ENCODE measurements around the gene BACH2.

BACH2 gene

DNA sequence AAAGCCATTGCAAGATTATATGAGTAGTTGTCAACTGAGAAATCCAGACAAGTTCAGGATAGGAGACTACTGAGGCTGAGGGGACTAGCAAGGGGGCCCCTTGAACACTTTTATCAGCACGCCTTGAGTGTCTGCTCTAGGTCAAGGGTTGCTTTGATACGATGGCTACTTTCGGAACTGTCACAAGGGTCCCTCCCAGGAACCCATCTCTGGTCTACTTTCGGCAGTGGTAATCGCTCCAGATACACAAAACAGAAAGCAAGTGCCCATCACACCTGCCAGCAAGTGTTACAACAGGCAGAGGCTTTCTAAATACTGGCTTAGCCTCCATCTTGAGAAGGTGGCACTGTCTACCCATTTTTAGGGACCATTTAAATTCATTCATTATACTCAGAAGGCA lies 341.3 kb downstream of the BACH2 start:
- Histone ChIP-seq H3K27ac (ENCODE audit: low read depth, low read length, severe bottlenecking) (no peak overlapping the region), H3K36me3 (ENCODE audit: control insufficient read depth, insufficient read depth, low read length) (peaks cover 10% of the 10 kb centered on the region), H3K4me1 (ENCODE audit: control insufficient read depth, insufficient read depth, low read length, poor library complexity, severe bottlenecking) (no peaks in the 10 kb centered on the region), H3K4me3 (ENCODE audit: extremely low read depth, insufficient read depth, low read length, poor library complexity, severe bottlenecking) (no peak overlapping the region), H3K9me3 (ENCODE audit: control insufficient read depth, low read length) (no peaks in the 10 kb centered on the region)
- 75 to 79% methylated on average over 4 to 5 of the region's 5 CpGs for WGBS, 2 experiments (ENCODE audit: insufficient coverage in 2 of 2)

- no peaks in the 10 kb centered on the region for H3K4me1 ChIP-seq (ENCODE audit: control insufficient read depth, insufficient read depth, low read length, poor library complexity, severe bottlenecking)
- no peak overlapping the region for H3K27ac ChIP-seq (ENCODE audit: low read depth, low read length, severe bottlenecking)
- WGBS, 2 experiments (ENCODE audit: insufficient coverage in 2 of 2): 78 to 100% methylated on average over 1 of the region's 1 CpG
Measured at GRCh38 chr6:89954721-89955148, 341.9 kb downstream of the BACH2 start.

DNA sequence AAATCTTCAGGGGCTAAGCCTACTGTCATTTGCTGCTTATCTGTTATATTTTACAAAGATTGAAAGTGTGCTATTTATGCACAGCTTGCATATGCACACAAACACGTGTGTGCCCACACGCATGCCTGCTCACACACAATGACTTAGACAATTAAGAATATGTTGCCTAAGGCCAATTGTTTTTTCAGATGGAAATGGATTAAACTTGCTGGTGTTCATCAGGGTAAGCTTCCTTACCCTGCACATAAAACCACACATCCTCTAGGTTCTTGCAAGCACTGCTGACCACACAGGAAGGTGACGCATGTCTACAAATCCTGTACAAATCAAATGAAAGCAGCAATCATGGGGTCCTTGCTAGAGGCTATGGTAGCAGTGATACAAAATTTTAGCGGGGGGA lies 344.0 kb downstream of the BACH2 start:
- Histone ChIP-seq H3K9me3 (ENCODE audit: control insufficient read depth, low read length) (no peaks in the 10 kb centered on the region), H3K4me1 (ENCODE audit: control insufficient read depth, insufficient read depth, low read length, poor library complexity, severe bottlenecking) (no peaks in the 10 kb centered on the region), H3K4me3 (ENCODE audit: extremely low read depth, insufficient read depth, low read length, poor library complexity, severe bottlenecking) (no peak overlapping the region), H3K27ac (ENCODE audit: low read depth, low read length, severe bottlenecking) (no peak overlapping the region), H3K36me3 (ENCODE audit: control insufficient read depth, insufficient read depth, low read length) (peaks cover 15% of the 10 kb centered on the region)
- 100% methylated on average over 1 of the region's 4 CpGs for WGBS, 2 experiments (ENCODE audit: insufficient coverage in 2 of 2)

More at GRCh38 chr6:89954721-89955148, 341.9 kb downstream of the BACH2 start:
- Histone ChIP-seq H3K9me3 (ENCODE audit: control insufficient read depth, low read length) (no peaks in the 10 kb centered on the region), H3K36me3 (ENCODE audit: control insufficient read depth, insufficient read depth, low read length) (peaks cover 15% of the 10 kb centered on the region), H3K4me3 (ENCODE audit: extremely low read depth, insufficient read depth, low read length, poor library complexity, severe bottlenecking) (no peak overlapping the region)

DNA sequence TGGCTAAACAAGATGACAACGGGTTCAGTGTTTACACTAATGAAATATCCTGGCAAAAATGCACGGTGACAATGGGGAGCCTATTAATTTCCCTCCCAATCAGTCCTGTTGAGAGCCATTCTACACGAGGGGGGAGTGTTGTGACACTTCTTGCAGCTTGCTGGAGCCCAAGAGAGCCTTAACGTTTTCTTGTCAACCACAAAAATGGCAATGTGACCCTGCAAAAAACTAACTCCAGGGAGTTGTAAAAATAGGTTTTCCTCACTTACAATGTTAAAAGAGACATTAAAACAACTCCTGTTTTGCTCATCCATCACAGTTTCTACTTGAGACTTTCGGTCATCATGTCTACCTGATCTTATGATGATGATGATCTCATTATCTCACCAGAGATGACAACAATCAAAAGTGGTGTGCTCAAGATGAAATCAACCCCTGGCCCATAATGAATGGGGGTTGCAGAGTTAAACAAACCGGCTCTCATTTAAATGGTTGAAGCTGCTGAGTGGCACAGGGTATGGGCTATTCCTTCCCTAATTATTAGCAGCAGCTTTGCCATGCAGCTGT lies 344.5 kb downstream of the BACH2 start:
- peaks cover 15% of the 10 kb centered on the region for H3K36me3 ChIP-seq (ENCODE audit: control insufficient read depth, insufficient read depth, low read length)
- no peaks in the 10 kb centered on the region for H3K9me3 ChIP-seq (ENCODE audit: control insufficient read depth, low read length)
- H3K27ac ChIP-seq (ENCODE audit: low read depth, low read length, severe bottlenecking): peak overlapping the region; percentile 13
- H3K4me1 ChIP-seq (ENCODE audit: control insufficient read depth, insufficient read depth, low read length, poor library complexity, severe bottlenecking): no peaks in the 10 kb centered on the region
- H3K4me3 ChIP-seq (ENCODE audit: extremely low read depth, insufficient read depth, low read length, poor library complexity, severe bottlenecking): no peak overlapping the region
- WGBS, 2 experiments (ENCODE audit: insufficient coverage in 2 of 2): 90 to 92% methylated on average over 2 of the region's 6 CpGs

- Histone ChIP-seq H3K4me1 (ENCODE audit: control insufficient read depth, insufficient read depth, low read length, poor library complexity, severe bottlenecking) (no peaks in the 10 kb centered on the region), H3K27ac (ENCODE audit: low read depth, low read length, severe bottlenecking) (peak overlapping the region; percentile 13), H3K9me3 (ENCODE audit: control insufficient read depth, low read length) (no peaks in the 10 kb centered on the region), H3K36me3 (ENCODE audit: control insufficient read depth, insufficient read depth, low read length) (peaks cover 15% of the 10 kb centered on the region), H3K4me3 (ENCODE audit: extremely low read depth, insufficient read depth, low read length, poor library complexity, severe bottlenecking) (no peak overlapping the region)
- 87% methylated on average over 14 of the region's 15 CpGs for WGBS, 2 experiments (ENCODE audit: insufficient coverage in 2 of 2)
Measured at GRCh38 chr6:89951574-89952104, 345.0 kb downstream of the BACH2 start.

- Histone ChIP-seq H3K9me3 (ENCODE audit: control insufficient read depth, low read length) (no peaks in the 10 kb centered on the region), H3K27ac (ENCODE audit: low read depth, low read length, severe bottlenecking) (no peak overlapping the region), H3K36me3 (ENCODE audit: control insufficient read depth, insufficient read depth, low read length) (peaks cover 15% of the 10 kb centered on the region), H3K4me1 (ENCODE audit: control insufficient read depth, insufficient read depth, low read length, poor library complexity, severe bottlenecking) (no peaks in the 10 kb centered on the region), H3K4me3 (ENCODE audit: extremely low read depth, insufficient read depth, low read length, poor library complexity, severe bottlenecking) (no peak overlapping the region)
- 83 to 90% methylated on average over 7 to 10 of the region's 15 CpGs for WGBS, 2 experiments (ENCODE audit: insufficient coverage in 2 of 2)
Measured at GRCh38 chr6:89950879-89951391, 345.7 kb downstream of the BACH2 start.

GRCh38 chr6:89950446-89950845 lies 346.2 kb downstream of the BACH2 start:
- H3K36me3 ChIP-seq (ENCODE audit: control insufficient read depth, insufficient read depth, low read length): peaks cover 15% of the 10 kb centered on the region
- no peak overlapping the region for H3K4me3 ChIP-seq (ENCODE audit: extremely low read depth, insufficient read depth, low read length, poor library complexity, severe bottlenecking)
- H3K4me1 ChIP-seq (ENCODE audit: control insufficient read depth, insufficient read depth, low read length, poor library complexity, severe bottlenecking): no peaks in the 10 kb centered on the region
- 95 to 96% methylated on average over 15 of the region's 17 CpGs for WGBS, 2 experiments (ENCODE audit: insufficient coverage in 2 of 2)
- H3K27ac ChIP-seq (ENCODE audit: low read depth, low read length, severe bottlenecking): no peak overlapping the region
- no peaks in the 10 kb centered on the region for H3K9me3 ChIP-seq (ENCODE audit: control insufficient read depth, low read length)

- Histone ChIP-seq H3K9me3 (ENCODE audit: control insufficient read depth, low read length) (no peaks in the 10 kb centered on the region), H3K4me3 (ENCODE audit: extremely low read depth, insufficient read depth, low read length, poor library complexity, severe bottlenecking) (no peak overlapping the region), H3K4me1 (ENCODE audit: control insufficient read depth, insufficient read depth, low read length, poor library complexity, severe bottlenecking) (no peaks in the 10 kb centered on the region), H3K27ac (ENCODE audit: low read depth, low read length, severe bottlenecking) (no peak overlapping the region), H3K36me3 (ENCODE audit: control insufficient read depth, insufficient read depth, low read length) (peaks cover 15% of the 10 kb centered on the region)
- WGBS, 2 experiments (ENCODE audit: insufficient coverage in 2 of 2): 91 to 95% methylated on average over 4 to 5 of the region's 5 CpGs
Measured at GRCh38 chr6:89948876-89949275, 347.8 kb downstream of the BACH2 start.

GRCh38 chr6:89944826-89945407 lies 351.7 kb downstream of the BACH2 start:
- Histone ChIP-seq H3K36me3 (ENCODE audit: control insufficient read depth, insufficient read depth, low read length) (peaks cover 1% of the 10 kb centered on the region), H3K4me3 (ENCODE audit: extremely low read depth, insufficient read depth, low read length, poor library complexity, severe bottlenecking) (no peak overlapping the region), H3K9me3 (ENCODE audit: control insufficient read depth, low read length) (no peaks in the 10 kb centered on the region), H3K4me1 (ENCODE audit: control insufficient read depth, insufficient read depth, low read length, poor library complexity, severe bottlenecking) (no peaks in the 10 kb centered on the region), H3K27ac (ENCODE audit: low read depth, low read length, severe bottlenecking) (no peak overlapping the region)
- WGBS, 2 experiments (ENCODE audit: insufficient coverage in 2 of 2): 80 to 89% methylated on average over 1 of the region's 1 CpG

DNA sequence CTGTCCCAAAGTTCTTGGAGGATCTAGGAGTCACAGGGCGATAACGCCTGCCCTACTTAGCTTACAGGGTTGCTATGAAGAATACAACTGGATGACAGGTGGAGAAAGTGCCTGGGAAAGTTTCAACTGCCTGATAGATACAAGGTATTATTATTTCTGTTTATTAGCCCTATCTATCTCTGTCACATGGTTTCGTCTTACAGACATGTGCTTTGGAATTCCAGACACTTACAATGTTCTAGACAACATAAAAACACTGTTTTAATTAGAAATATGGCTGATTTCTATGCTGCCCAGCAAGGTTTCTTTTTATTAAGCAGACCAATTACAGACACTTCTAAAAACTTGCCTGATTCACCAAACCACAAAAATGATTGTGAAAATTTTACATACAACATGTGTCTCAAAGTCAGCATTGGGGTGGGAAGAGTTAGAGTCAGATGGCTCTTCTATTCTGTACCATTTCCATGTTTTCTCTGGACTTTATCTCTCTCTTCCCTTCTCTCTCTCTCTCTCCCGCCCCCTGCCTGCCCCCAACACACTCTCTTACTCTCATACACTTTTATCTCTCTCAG lies 352.4 kb downstream of the BACH2 start:
- 67 to 70% methylated on average over 1 of the region's 4 CpGs for WGBS, 2 experiments (ENCODE audit: insufficient coverage in 2 of 2)
- Histone ChIP-seq H3K36me3 (ENCODE audit: control insufficient read depth, insufficient read depth, low read length) (no peaks in the 10 kb centered on the region), H3K4me1 (ENCODE audit: control insufficient read depth, insufficient read depth, low read length, poor library complexity, severe bottlenecking) (no peaks in the 10 kb centered on the region), H3K27ac (ENCODE audit: low read depth, low read length, severe bottlenecking) (no peak overlapping the region), H3K9me3 (ENCODE audit: control insufficient read depth, low read length) (no peaks in the 10 kb centered on the region), H3K4me3 (ENCODE audit: extremely low read depth, insufficient read depth, low read length, poor library complexity, severe bottlenecking) (no peak overlapping the region)

DNA sequence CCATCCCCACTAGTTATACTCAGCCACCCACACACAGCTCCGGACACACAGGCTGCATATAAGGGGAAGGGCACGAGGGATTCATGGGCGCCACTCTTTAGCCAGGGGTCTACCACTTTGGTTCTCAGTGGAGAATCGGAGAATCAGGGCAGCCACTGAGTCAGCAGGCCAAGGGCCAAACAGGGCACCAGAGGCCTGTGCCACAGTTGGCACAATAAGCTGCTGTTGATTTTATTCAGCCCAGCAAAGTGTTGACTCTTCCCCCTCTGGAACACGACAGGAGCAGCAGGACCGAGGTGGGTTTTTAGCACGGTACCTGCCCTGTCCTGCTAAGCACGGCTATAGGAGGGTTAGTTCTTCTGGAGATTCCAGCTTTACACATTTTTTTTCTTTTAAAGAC lies 354.0 kb downstream of the BACH2 start:
- no peak overlapping the region for H3K27ac ChIP-seq (ENCODE audit: low read depth, low read length, severe bottlenecking)
- H3K9me3 ChIP-seq (ENCODE audit: control insufficient read depth, low read length): no peaks in the 10 kb centered on the region
- no peak overlapping the region for H3K4me3 ChIP-seq (ENCODE audit: extremely low read depth, insufficient read depth, low read length, poor library complexity, severe bottlenecking)
- no peaks in the 10 kb centered on the region for H3K4me1 ChIP-seq (ENCODE audit: control insufficient read depth, insufficient read depth, low read length, poor library complexity, severe bottlenecking)
- WGBS, 2 experiments (ENCODE audit: insufficient coverage in 2 of 2): 93 to 100% methylated on average over 5 to 6 of the region's 8 CpGs
- H3K36me3 ChIP-seq (ENCODE audit: control insufficient read depth, insufficient read depth, low read length): no peaks in the 10 kb centered on the region

All from mesodermal cell (in vitro differentiated cells).